PC-3 (cell line): ENCODE measurements around the gene ESRP2. TPM values are rescaled to one million over a fixed set of nuclear protein-coding genes. Genes with fewer than 3 reads are reported as not detected.

Experiments
- ATAC-seq: fragments of 200-7000 bp; cut with Tn5 transposase; 2 replicates; pipeline ENCODE4 v1.9.1; 2020; ENCODE audit warnings: mild to moderate bottlenecking, moderate library complexity
- BruUV-seq: library from RNA; stranded (reverse); fragments of 400-500 nt; replicated peaks from 2 replicates; lab custom pipeline; 2021; lab: Mats Ljungman, UMichigan
- CTCF ChIA-PET: fragments of 300-600 bp; sonication (Branson Sonifier 250); formaldehyde crosslinking; loops from one replicate; lab custom pipeline; 2022; ENCODE audit warnings: antibody characterized with exemption; lab: Charles Lee
- POLR2A ChIA-PET: fragments of 300-600 bp; sonication (Branson Sonifier 250); formaldehyde crosslinking; loops from one replicate; lab custom pipeline; 2022; ENCODE audit warnings: antibody characterized with exemption; ENCODE audit not compliant: unreplicated experiment; lab: Charles Lee
- DNase-seq: peaks from one replicate; pipeline ENCODE4 v3.0.0-alpha.2; 2015
- H2AFZ ChIP-seq: fragments of 300-600 bp; sonication (generic); 2 replicates; pipeline ENCODE4 v1.6.0; 2016; ENCODE audit warnings: antibody characterized with exemption, low read length
- H3F3A ChIP-seq: fragments of 300-600 bp; sonication (generic); one replicate; pipeline ENCODE4 v1.6.0; 2017; ENCODE audit warnings: antibody characterized with exemption, low read length, control low read depth, mild to moderate bottlenecking; ENCODE audit not compliant: unreplicated experiment
- H3K27ac ChIP-seq: fragments of 300-600 bp; sonication (generic); 2 replicates; pipeline ENCODE4 v1.5.1; 2016; ENCODE audit warnings: mild to moderate bottlenecking, low read length
- H3K27me3 ChIP-seq: fragments of 300-600 bp; sonication (generic); 2 replicates; pipeline ENCODE4 v1.6.1; 2016; ENCODE audit warnings: low read length, mixed read lengths
- H3K36me3 ChIP-seq: fragments of 300-600 bp; sonication (generic); 2 replicates; pipeline ENCODE4 v1.6.1; 2016; ENCODE audit warnings: low read depth, mixed run types, low read length, mixed read lengths
- H3K4me1 ChIP-seq: fragments of 300-600 bp; sonication (generic); 2 replicates; pipeline ENCODE4 v1.5.1; 2016; ENCODE audit warnings: low read length; ENCODE audit not compliant: insufficient read depth
- H3K4me2 ChIP-seq: fragments of 300-600 bp; sonication (generic); 2 replicates; pipeline ENCODE4 v1.6.0; 2016; ENCODE audit warnings: low read length
- H3K4me3 ChIP-seq: fragments of 300-600 bp; sonication (generic); 2 replicates; pipeline ENCODE4 v1.5.1; 2016; ENCODE audit warnings: mild to moderate bottlenecking, low read length, mixed read lengths
- H3K79me2 ChIP-seq: fragments of 300-600 bp; sonication (generic); 2 replicates; pipeline ENCODE4 v1.6.1; 2017; ENCODE audit warnings: low read length, mixed read lengths
- H3K9ac ChIP-seq: fragments of 300-600 bp; sonication (generic); 2 replicates; pipeline ENCODE4 v1.6.0; 2016; ENCODE audit warnings: mild to moderate bottlenecking, low read length
- H3K9me2 ChIP-seq: fragments of 300-600 bp; sonication (generic); replicated peaks from 2 replicates; pipeline ENCODE4 v1.6.1; 2016; ENCODE audit warnings: mixed run types, low read length, mixed read lengths
- H3K9me3 ChIP-seq: fragments of 300-600 bp; sonication (generic); 2 replicates; pipeline ENCODE4 v1.6.1; 2016; ENCODE audit warnings: low read length, mixed read lengths
- H4K20me1 ChIP-seq: fragments of 300-600 bp; sonication (generic); 2 replicates; pipeline ENCODE4 v1.6.1; 2016; ENCODE audit warnings: low read length, mixed read lengths
- CTCF ChIP-seq: fragments of 300-600 bp; sonication (generic); conservative IDR thresholded peaks from 2 replicates; pipeline ENCODE4 v1.5.1; 2017; ENCODE audit warnings: antibody characterized with exemption, low read depth, mild to moderate bottlenecking, low read length
- EZH2 ChIP-seq: fragments of 300-600 bp; sonication (generic); IDR thresholded peaks from one replicate; pipeline ENCODE4 v1.6.1; 2017; ENCODE audit warnings: antibody characterized with exemption, mild to moderate bottlenecking, low read length; ENCODE audit not compliant: unreplicated experiment
- EZH2phosphoT487 ChIP-seq: fragments of 300-600 bp; sonication (generic); IDR thresholded peaks from 2 replicates; pipeline ENCODE4 v1.6.1; 2018; ENCODE audit warnings: mild to moderate bottlenecking, antibody characterized with exemption, low read length, borderline replicate concordance
- intact Hi-C: fragments of 100-400 bp; cut with micrococcal nuclease; formaldehyde crosslinking; loops from 2 replicates; pipeline ENCODE4 v1.9.0; 2023
- total RNA-seq: library from RNA; depleted of rRNA; stranded (reverse); fragments of >200 nt; gene quantifications from 2 replicates; pipeline ENCODE4 v1.2.3, GENCODE V29; 2014

The ESRP2 gene
- total RNA-seq, 1 experiment from 2014 or later = 46.9 TPM

- Histone ChIP-seq H4K20me1 (peaks cover 15% of the 10 kb centered on the region), H3K36me3 (peaks cover 20% of the 10 kb centered on the region; the same call in 1 of the 2 replicates), H3K79me2 (peaks cover 48% of the 10 kb centered on the region), H3K27ac (peak overlapping the region; percentile 93), H3K9me2 (no peaks in the 10 kb centered on the region), H3K27me3 (no peaks in the 10 kb centered on the region), H3K4me1 (peaks cover 24% of the 10 kb centered on the region), H3F3A (no peaks in the 10 kb centered on the region), H3K4me2 (peak overlapping the region; percentile 97), H3K9ac (peak overlapping the region; percentile 90), H3K9me3 (no peaks in the 10 kb centered on the region), H2AFZ (no peak overlapping the region), H3K4me3 (peak overlapping the region; percentile 85)
- intact Hi-C loops = loop anchor here (5.0 kb wide), 1 partner anchor 147 kb away; the partner anchor contains the start of gene NFATC3
- ChIA-PET CTCF (interaction anchor here (0.6 to 1.0 kb wide), 3 partner anchors 22 to 149 kb away, joined by 3 to 7 read pairs (median 4); partner anchors contain the start of gene NFATC3), POLR2A (no interaction called here)
- ATAC-seq = peak; percentile 6
- TF ChIP-seq EZH2 = no peak
- TF ChIP-seq EZH2phosphoT487 = no peak
- TF ChIP-seq CTCF = no peak
- TSS peak; percentile 23 for BruUV-seq
- peak; percentile 90 for DNase-seq
These were observed 1.5 kb downstream of the ESRP2 start for GRCh38 chr16:68234188-68235107.

- Histone ChIP-seq H4K20me1 (peaks cover 20% of the 10 kb centered on the region), H3K27ac (peak overlapping the region; percentile 15; the same call in 1 of the 2 replicates), H3K4me1 (peaks cover 24% of the 10 kb centered on the region), H3K9me3 (no peaks in the 10 kb centered on the region), H3K4me3 (peak overlapping the region; percentile 85), H3K9ac (no peak overlapping the region), H3K79me2 (peaks cover 52% of the 10 kb centered on the region), H3K4me2 (peak overlapping the region; percentile 97), H3F3A (no peaks in the 10 kb centered on the region), H3K36me3 (peaks cover 26% of the 10 kb centered on the region), H3K9me2 (no peaks in the 10 kb centered on the region), H2AFZ (no peak overlapping the region), H3K27me3 (no peaks in the 10 kb centered on the region)
- no peak for DNase-seq
- POLR2A ChIA-PET = no interaction called here
- TF ChIP-seq CTCF = no peak
- no peak for TF ChIP-seq EZH2
- no peak for TF ChIP-seq EZH2phosphoT487
- no peak for ATAC-seq
- no TSS peak for BruUV-seq
- CTCF ChIA-PET = interaction anchor here (0.6 to 1.0 kb wide), 3 partner anchors 21 to 148 kb away, joined by 3 to 7 read pairs (median 4); partner anchors contain the start of gene NFATC3
- intact Hi-C loops = no loop called here
These were observed 2.1 kb downstream of the ESRP2 start for GRCh38 chr16:68233835-68234187.
